ENCODE measurements around the gene FRS2. TPM values are rescaled to one million over a fixed set of nuclear protein-coding genes. Genes with fewer than 3 reads are reported as not detected.

Gene FRS2
- total RNA-seq, 2 experiments from 2014 or later: 21.7 to 24.9 TPM

DNA sequence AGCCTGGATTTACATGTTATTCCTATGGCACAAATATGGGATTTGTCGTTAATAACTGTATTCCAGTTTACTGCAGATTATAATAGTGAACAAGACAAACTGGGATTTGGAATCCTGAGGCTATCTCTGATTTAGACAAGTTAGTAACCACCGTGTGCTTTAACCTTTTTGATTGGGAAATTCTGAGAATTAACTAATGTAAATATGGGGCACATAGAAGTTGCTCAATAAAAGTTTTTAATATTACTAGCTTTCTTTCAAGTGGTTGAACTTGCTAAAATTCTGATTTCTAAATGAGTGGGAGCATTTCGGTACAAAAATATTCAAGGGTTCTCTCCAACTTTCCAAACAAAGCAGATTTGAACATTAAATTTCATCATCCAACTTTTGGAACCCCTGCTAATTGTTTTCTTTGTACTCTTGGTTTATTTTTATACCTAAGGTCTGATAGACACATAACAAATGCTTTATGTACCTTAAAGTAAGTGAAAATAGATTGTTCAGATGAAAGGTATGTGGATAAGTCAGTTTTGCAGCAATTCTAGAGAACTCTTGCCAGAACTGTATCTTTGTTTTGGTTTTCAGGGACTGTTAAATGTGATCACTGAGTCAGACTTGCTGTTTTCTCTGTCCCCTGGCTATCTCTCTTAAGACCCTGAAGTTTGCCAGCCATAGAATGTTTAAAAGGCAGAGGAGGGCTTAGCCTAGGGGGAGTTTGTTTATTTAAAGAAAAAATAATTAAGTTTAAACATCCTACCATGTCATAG is 57.5 kb downstream of the FRS2 start:
- Histone ChIP-seq H3K27ac (ENCODE audit: low read depth in 1 of 2, low read length in 2 of 2) (no peak overlapping the region), H3K36me3 (ENCODE audit: insufficient read depth, low read length) (peaks cover 7% of the 10 kb centered on the region), H3K9me3 (ENCODE audit: control insufficient read depth in 1 of 2, insufficient read depth in 1 of 2, low read length in 2 of 2) (peaks cover under 1 to 9% of the 10 kb centered on the region in 2 experiments), H3K27me3 (ENCODE audit: control insufficient read depth in 1 of 2, insufficient read depth in 2 of 2, low read length in 2 of 2) (no peaks in the 10 kb centered on the region), H3K4me1 (ENCODE audit: insufficient read depth, low read length) (peaks cover 13% of the 10 kb centered on the region), H3K4me3 (ENCODE audit: low read length) (no peak overlapping the region)
- Mint-ChIP-seq H3K4me1 (ENCODE audit: low read depth) (peaks cover 57% of the 10 kb centered on the region), H3K27me3 (no peaks in the 10 kb centered on the region), H3K4me3 (no peak overlapping the region), H3K9me3 (peaks cover 9% of the 10 kb centered on the region), H3K27ac (no peak overlapping the region), H3K36me3 (ENCODE audit: low read depth) (peaks cover 23% of the 10 kb centered on the region)
- ATAC-seq (ENCODE audit: poor library complexity) (no peak), DNase-seq (no peak)
- POLR2A ChIA-PET: no interaction called here
- intact Hi-C loops (cut with DNase I, micrococcal nuclease): no loop called here
- CTCF ChIA-PET: no interaction called here
- no peak for TF ChIP-seq CTCF (IDR thresholded peaks at IDR 0.05)

- Mint-ChIP-seq H3K4me3 (no peak overlapping the region), H3K27me3 (no peaks in the 10 kb centered on the region), H3K4me1 (ENCODE audit: low read depth) (peaks cover 57% of the 10 kb centered on the region), H3K27ac (no peak overlapping the region), H3K9me3 (no peaks in the 10 kb centered on the region), H3K36me3 (ENCODE audit: low read depth) (peaks cover 24% of the 10 kb centered on the region)
- no peaks in the 10 kb centered on the region for H3K27me3 ChIP-seq (ENCODE audit: control insufficient read depth in 1 of 2, insufficient read depth in 2 of 2, low read length in 2 of 2)
- peaks cover 0 to 5% of the 10 kb centered on the region in 2 experiments for H3K9me3 ChIP-seq (ENCODE audit: control insufficient read depth in 1 of 2, insufficient read depth in 1 of 2, low read length in 2 of 2)
- intact Hi-C loops (cut with DNase I, micrococcal nuclease): no loop called here
- H3K27ac ChIP-seq (ENCODE audit: low read depth in 1 of 2, low read length in 2 of 2): no peak overlapping the region
- H3K4me1 ChIP-seq (ENCODE audit: insufficient read depth, low read length): peaks cover 9% of the 10 kb centered on the region
- no peak for ATAC-seq (ENCODE audit: poor library complexity)
- ChIA-PET POLR2A (no interaction called here), CTCF (no interaction called here)
- DNase-seq: no peak
- no peak overlapping the region for H3K4me3 ChIP-seq (ENCODE audit: low read length)
- H3K36me3 ChIP-seq (ENCODE audit: insufficient read depth, low read length): peaks cover 7% of the 10 kb centered on the region
- no peak for TF ChIP-seq CTCF (IDR thresholded peaks at IDR 0.05)
Observed at GRCh38 chr12:69529021-69529420, 58.8 kb downstream of the FRS2 start.

- peaks cover 17% of the 10 kb centered on the region for H3K36me3 ChIP-seq (ENCODE audit: insufficient read depth, low read length)
- H3K9me3 ChIP-seq (ENCODE audit: control insufficient read depth in 1 of 2, insufficient read depth in 1 of 2, low read length in 2 of 2): no peaks in the 10 kb centered on the region
- no peaks in the 10 kb centered on the region for H3K9me3 Mint-ChIP-seq
- ChIA-PET CTCF (no interaction called here), POLR2A (interaction anchor here (0.6 kb wide), 1 partner anchor 32 kb away, joined by 3 read pairs; no protein-coding TSS in a partner anchor)
- H3K27me3 Mint-ChIP-seq: no peaks in the 10 kb centered on the region
- no peak overlapping the region for H3K4me3 ChIP-seq (ENCODE audit: low read length)
- no peak for TF ChIP-seq CTCF (IDR thresholded peaks at IDR 0.05)
- H3K4me3 Mint-ChIP-seq: no peak overlapping the region
- no peak for DNase-seq
- no peak overlapping the region for H3K27ac Mint-ChIP-seq
- no peaks in the 10 kb centered on the region for H3K4me1 ChIP-seq (ENCODE audit: insufficient read depth, low read length)
- no peak for ATAC-seq (ENCODE audit: poor library complexity)
- H3K36me3 Mint-ChIP-seq (ENCODE audit: low read depth): peaks cover 35% of the 10 kb centered on the region
- no peaks in the 10 kb centered on the region for H3K27me3 ChIP-seq (ENCODE audit: control insufficient read depth in 1 of 2, insufficient read depth in 2 of 2, low read length in 2 of 2)
- H3K27ac ChIP-seq (ENCODE audit: low read depth in 1 of 2, low read length in 2 of 2): no peak overlapping the region
- intact Hi-C loops (cut with DNase I, micrococcal nuclease): no loop called here
- peaks cover 29% of the 10 kb centered on the region for H3K4me1 Mint-ChIP-seq (ENCODE audit: low read depth)
Observed at GRCh38 chr12:69533844-69534243, 63.7 kb downstream of the FRS2 start.

All from CD4-positive, alpha-beta T cell (primary cell).